Heart right ventricle (tissue), 16 donors: ENCODE data around the gene RFC5. TPM values are rescaled to one million over a fixed set of nuclear protein-coding genes. Genes with fewer than 3 reads are reported as not detected.

Experiments used
- ATAC-seq, 8 donors: fragments of 200-7000 bp; cut with Tn5 transposase; one replicate each; pipeline ENCODE4 v1.9.1; 2020; ENCODE audit warnings: mild to moderate bottlenecking in 8 of 8, moderate library complexity in 8 of 8, moderate number of reproducible peaks in 1 of 8
- DNase-seq, 2 donors: peaks; one replicate each; pipeline ENCODE4 v3.0.0-alpha.2; 2020
- H3K27ac ChIP-seq, 10 donors: fragments of 200-600 bp; sonication (generic) in 2 of 10; one replicate each; pipeline versions ENCODE4 v1.5.0 to v1.8.0; 2020 to 2022; ENCODE audit warnings: mild to moderate bottlenecking in 3 of 10
- H3K27me3 ChIP-seq, 7 donors: fragments of 200-600 bp; one replicate each; pipeline ENCODE4 v1.8.0; 2021 to 2022; ENCODE audit warnings: mild to moderate bottlenecking in 2 of 7
- H3K36me3 ChIP-seq, 9 donors: fragments of 200-600 bp; sonication (generic) in 1 of 9; one replicate each; pipeline versions ENCODE4 v1.5.0 to v1.8.0; 2020 to 2022; ENCODE audit warnings: mild to moderate bottlenecking in 2 of 9
- H3K4me1 ChIP-seq, 9 donors: fragments of 200-600 bp; sonication (generic) in 1 of 9; one replicate each; pipeline versions ENCODE4 v1.5.0 to v1.8.0; 2020 to 2022; ENCODE audit warnings: mild to moderate bottlenecking in 4 of 9
- H3K4me3 ChIP-seq, 10 donors: fragments of 200-600 bp; sonication (generic) in 2 of 10; one replicate each; pipeline versions ENCODE4 v1.5.0 to v1.8.0; 2020 to 2022; ENCODE audit warnings: mild to moderate bottlenecking in 7 of 10, moderate library complexity in 2 of 10
- H3K9me3 ChIP-seq, 11 donors: fragments of 200-600 bp in 10 of 11; sonication (generic) in 2 of 11; one replicate each; pipeline versions ENCODE4 v1.5.0 to v1.8.0; 2013 to 2022; ENCODE audit warnings: mild to moderate bottlenecking in 2 of 11, control low read depth in 1 of 11, moderate library complexity in 1 of 11
- WGBS, 2 donors: extraction: QIAGEN DNeasy Blood & Tissue Kit; methylation state at CpG; one replicate each; pipeline ENCODE4 v1.1.7; 2013; ENCODE audit warnings: inconsistent platforms in 1 of 2; 5-methylcytosine and 5-hydroxymethylcytosine counted together
- intact Hi-C, 10 donors: fragments of 100-400 bp; cut with DNase I; formaldehyde crosslinking; loops; one replicate each; pipeline versions ENCODE4 v1.11.1 to v1.14.2; 2022
- polyA plus RNA-seq, 2 donors: library from polyadenylated mRNA; stranded (reverse); fragments of 200-250 nt; gene quantifications; one replicate each; pipeline ENCODE4 v1.2.3, GENCODE V29; 2013
- total RNA-seq, 10 donors: library from RNA; stranded (reverse); fragmentation: NEBNext Ultra II Directional in 3 of 10; extraction: Animal tissue kit (Norgen Biotek cat#: 25700) in 3 of 10; gene quantifications; one replicate each; pipeline versions ENCODE4 v1.2.1 to v1.2.4, GENCODE V29; 2021 to 2023
- TF ChIP-seq, protein P1 (sequence below), 9 donors: fragments of 200-600 bp; sonication (generic) in 2 of 9; IDR thresholded peaks; one replicate each; pipeline versions ENCODE4 v1.5.0 to v1.8.0; 2021 to 2022; ENCODE audit warnings: antibody characterized with exemption in 9 of 9, mild to moderate bottlenecking in 5 of 9, moderate library complexity in 1 of 9
- donor health status: Arrhythmogenic right ventricular cardiomyopathy.
- donor health status: ischemic (EF 13 %, LVEDD 7.1; RV severe dilation, severe dysfunction).
- donor health status: healthy with polysubstance abuse.
- donor health status: DM: no; HTN: yes; CAD: no.
- donor health status: DM: no; HTN: no; CAD: no.
- donor health status: ischemic (EF 25% LVEDD 6.9; RV normal size, moderate dysfunction).
- donor health status: ischemic (EF 25% LVEDD 5.7; RV mildly dilated, moderate dysfunction).
- donor health status: healthy.
- donor health status: DM: yes; HTN: yes; CAD: no.
- donor health status: Ischemic cardiomyopathy.
- donor health status: ischemic (EF 35%, LVEDD 5.7; RV mildly dilated, moderate dysfunction).
- donor health status: nonischemic (EF 11% LVEDD 7.7; RV severe dilation, severe dysfunction).
- donor health status: DM: yes; HTN: yes; CAD: no.
- donor health status: PGD.
- donor health status: ischemic (EF 29% LVEDD 5.4; RV normal size, mild dysfunction).
- donor health status: nonischemic (EF 23%, LVEDD 6.1; RV moderate dilation, normal function).

RFC5 gene
- total and polyA plus RNA-seq, 12 donors = 2.4 to 6.2 (median 4.1) TPM

DNA sequence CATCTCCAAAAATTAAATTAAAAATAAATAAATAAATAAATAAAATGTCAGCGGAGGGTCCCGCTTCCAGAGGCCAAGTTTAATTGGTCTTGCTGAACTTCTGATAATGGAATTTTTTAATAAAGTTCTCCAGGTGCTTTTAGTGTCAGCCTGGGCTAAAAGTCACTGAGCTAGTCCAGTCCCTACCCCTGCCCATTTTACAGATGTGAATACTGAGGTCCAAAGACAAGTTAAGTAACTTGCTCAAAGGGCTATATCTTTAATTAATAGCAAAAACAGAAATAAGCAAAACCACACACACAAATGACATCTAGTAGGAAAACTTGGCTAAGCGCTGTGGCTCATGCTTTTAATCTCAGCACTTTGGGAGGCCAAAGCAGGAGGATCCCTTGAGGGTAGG, 5.6 kb upstream of the RFC5 start:
- H3K27me3 ChIP-seq = peaks cover 0 to 3% (median 0%) of the 10 kb centered on the region in 7 donors
- no peak overlapping the region for H3K27ac ChIP-seq
- ATAC-seq = no peak
- H3K9me3 ChIP-seq = no peaks in the 10 kb centered on the region
- no peak for DNase-seq
- 95 to 97% methylated on average over 3 of the region's 3 CpGs for WGBS, 2 donors
- TF ChIP-seq, protein P1, sequence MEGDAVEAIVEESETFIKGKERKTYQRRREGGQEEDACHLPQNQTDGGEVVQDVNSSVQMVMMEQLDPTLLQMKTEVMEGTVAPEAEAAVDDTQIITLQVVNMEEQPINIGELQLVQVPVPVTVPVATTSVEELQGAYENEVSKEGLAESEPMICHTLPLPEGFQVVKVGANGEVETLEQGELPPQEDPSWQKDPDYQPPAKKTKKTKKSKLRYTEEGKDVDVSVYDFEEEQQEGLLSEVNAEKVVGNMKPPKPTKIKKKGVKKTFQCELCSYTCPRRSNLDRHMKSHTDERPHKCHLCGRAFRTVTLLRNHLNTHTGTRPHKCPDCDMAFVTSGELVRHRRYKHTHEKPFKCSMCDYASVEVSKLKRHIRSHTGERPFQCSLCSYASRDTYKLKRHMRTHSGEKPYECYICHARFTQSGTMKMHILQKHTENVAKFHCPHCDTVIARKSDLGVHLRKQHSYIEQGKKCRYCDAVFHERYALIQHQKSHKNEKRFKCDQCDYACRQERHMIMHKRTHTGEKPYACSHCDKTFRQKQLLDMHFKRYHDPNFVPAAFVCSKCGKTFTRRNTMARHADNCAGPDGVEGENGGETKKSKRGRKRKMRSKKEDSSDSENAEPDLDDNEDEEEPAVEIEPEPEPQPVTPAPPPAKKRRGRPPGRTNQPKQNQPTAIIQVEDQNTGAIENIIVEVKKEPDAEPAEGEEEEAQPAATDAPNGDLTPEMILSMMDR (IDR thresholded peaks at IDR 0.05) = no peak
- no peak overlapping the region for H3K4me3 ChIP-seq
- no peaks in the 10 kb centered on the region for H3K36me3 ChIP-seq
- peaks cover 0 to 4% (median 0%) of the 10 kb centered on the region in 9 donors for H3K4me1 ChIP-seq
- intact Hi-C loops = loop anchor here in 3 of 10 donors (10.0 kb wide), 1 partner anchor 136 kb away; no protein-coding TSS in a partner anchor

- intact Hi-C loops = loop anchor here in 3 of 10 donors (10.0 kb wide), 1 partner anchor 137 kb away; no protein-coding TSS in a partner anchor
- ATAC-seq = no peak
- H3K27ac ChIP-seq = no peak overlapping the region
- TF ChIP-seq, protein P1 (IDR thresholded peaks at IDR 0.05) = no peak
- H3K27me3 ChIP-seq = peaks cover 0 to 3% (median 0%) of the 10 kb centered on the region in 7 donors
- 95 to 96% methylated on average over 3 of the region's 3 CpGs for WGBS, 2 donors
- peaks cover 0 to 8% (median 0%) of the 10 kb centered on the region in 9 donors for H3K4me1 ChIP-seq
- no peak overlapping the region for H3K4me3 ChIP-seq
- no peaks in the 10 kb centered on the region for H3K9me3 ChIP-seq
- DNase-seq = no peak
- no peaks in the 10 kb centered on the region for H3K36me3 ChIP-seq
Measured at GRCh38 chr12:118011377-118011776, 5.1 kb upstream of the RFC5 start.

GRCh38 chr12:118011961-118012360, 4.5 kb upstream of the RFC5 start:
- no peak for DNase-seq
- intact Hi-C loops = loop anchor here in 3 of 10 donors (10.0 kb wide), 1 partner anchor 137 kb away; no protein-coding TSS in a partner anchor
- peaks cover 0 to 9% (median 3%) of the 10 kb centered on the region in 9 donors for H3K4me1 ChIP-seq
- no peaks in the 10 kb centered on the region for H3K9me3 ChIP-seq
- TF ChIP-seq, protein P1 (IDR thresholded peaks at IDR 0.05) = no peak
- no peak for ATAC-seq
- H3K27ac ChIP-seq = no peak overlapping the region
- H3K4me3 ChIP-seq = no peak overlapping the region
- peaks cover 0 to 3% (median 0%) of the 10 kb centered on the region in 7 donors for H3K27me3 ChIP-seq
- no peaks in the 10 kb centered on the region for H3K36me3 ChIP-seq
- WGBS, 2 donors = 89% methylated on average over 3 of the region's 3 CpGs

- peaks cover 0 to 3% (median 0%) of the 10 kb centered on the region in 7 donors for H3K27me3 ChIP-seq
- 82 to 88% methylated on average over 3 of the region's 3 CpGs for WGBS, 2 donors
- TF ChIP-seq, protein P1 (IDR thresholded peaks at IDR 0.05) = no peak
- ATAC-seq (no peak), DNase-seq (no peak)
- no peak overlapping the region for H3K4me3 ChIP-seq
- no peaks in the 10 kb centered on the region for H3K36me3 ChIP-seq
- intact Hi-C loops = loop anchor here in 3 of 10 donors (10.0 kb wide), 1 partner anchor 138 kb away; no protein-coding TSS in a partner anchor
- H3K27ac ChIP-seq = no peak overlapping the region
- H3K4me1 ChIP-seq = peaks cover 0 to 17% (median 9%) of the 10 kb centered on the region in 9 donors
- no peaks in the 10 kb centered on the region for H3K9me3 ChIP-seq
Measured at GRCh38 chr12:118013283-118013682, 3.2 kb upstream of the RFC5 start.
